Measurements from ENCODE around the gene ZNF646.

DNA sequence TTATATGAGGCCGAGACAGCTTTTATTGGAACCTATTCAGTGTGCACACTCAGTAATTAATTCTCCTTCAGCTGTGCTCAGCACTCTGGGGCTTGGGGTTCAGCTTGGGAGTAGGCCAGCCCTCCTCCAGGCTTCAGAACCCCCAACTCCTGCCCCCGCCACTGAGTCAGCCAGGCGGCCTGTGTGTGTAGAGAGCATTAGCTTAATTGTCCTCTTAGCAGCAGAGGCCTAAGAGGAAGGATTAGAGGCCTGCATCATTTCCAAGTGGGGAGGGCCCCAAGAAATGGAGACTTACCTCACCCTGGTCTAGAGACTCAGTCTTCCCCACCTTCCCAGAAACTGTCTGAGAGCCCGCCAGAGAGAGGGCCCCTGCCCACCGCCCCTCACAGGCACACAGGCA, 13.7 kb downstream of the ZNF646 start:
- TF ChIP-seq POLR2AphosphoS5 (IDR thresholded peaks at IDR 0.05): no peak
- TF ChIP-seq, protein P1, sequence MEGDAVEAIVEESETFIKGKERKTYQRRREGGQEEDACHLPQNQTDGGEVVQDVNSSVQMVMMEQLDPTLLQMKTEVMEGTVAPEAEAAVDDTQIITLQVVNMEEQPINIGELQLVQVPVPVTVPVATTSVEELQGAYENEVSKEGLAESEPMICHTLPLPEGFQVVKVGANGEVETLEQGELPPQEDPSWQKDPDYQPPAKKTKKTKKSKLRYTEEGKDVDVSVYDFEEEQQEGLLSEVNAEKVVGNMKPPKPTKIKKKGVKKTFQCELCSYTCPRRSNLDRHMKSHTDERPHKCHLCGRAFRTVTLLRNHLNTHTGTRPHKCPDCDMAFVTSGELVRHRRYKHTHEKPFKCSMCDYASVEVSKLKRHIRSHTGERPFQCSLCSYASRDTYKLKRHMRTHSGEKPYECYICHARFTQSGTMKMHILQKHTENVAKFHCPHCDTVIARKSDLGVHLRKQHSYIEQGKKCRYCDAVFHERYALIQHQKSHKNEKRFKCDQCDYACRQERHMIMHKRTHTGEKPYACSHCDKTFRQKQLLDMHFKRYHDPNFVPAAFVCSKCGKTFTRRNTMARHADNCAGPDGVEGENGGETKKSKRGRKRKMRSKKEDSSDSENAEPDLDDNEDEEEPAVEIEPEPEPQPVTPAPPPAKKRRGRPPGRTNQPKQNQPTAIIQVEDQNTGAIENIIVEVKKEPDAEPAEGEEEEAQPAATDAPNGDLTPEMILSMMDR (IDR thresholded peaks at IDR 0.05): no peak
- no peak for TF ChIP-seq POLR2A (IDR thresholded peaks at IDR 0.05)

Data from transverse colon (tissue), 4 donors.